ENCODE results near the gene STX1B. TPM values are rescaled to one million over a fixed set of nuclear protein-coding genes. Genes with fewer than 3 reads are reported as not detected.
A peak's percentile ranks its signal among the peaks of the same experiment; 100 is the strongest.

The STX1B gene
- total and polyA plus RNA-seq, 8 donors = 0.24 to 0.85 (median 0.53) TPM

- DNase-seq = no peak
- Histone ChIP-seq H3K4me3 (peak overlapping the region; percentile 40 to 47), H3K4me1 (peaks cover 7 to 24% of the 10 kb centered on the region in 2 donors), H3K36me3 (no peaks in the 10 kb centered on the region), H3K9me3 (no peaks in the 10 kb centered on the region), H3K27me3 (peaks cover 0 to 31% of the 10 kb centered on the region in 2 donors), H3K27ac (peak overlapping the region in 1 of 2 donors; percentile 18)
- no peak for TF ChIP-seq CTCF (IDR thresholded peaks at IDR 0.05)
- intact Hi-C loops (cut with DNase I) = no loop called here
- peak; percentile 47 for ATAC-seq
Measured at GRCh38 chr16:30997725-30998711, 12.4 kb downstream of the STX1B start.

GRCh38 chr16:30996985-30997724, 13.3 kb downstream of the STX1B start:
- ATAC-seq (peak; percentile 97), DNase-seq (peak in 3 of 4 donors; percentile 41 to 96 (median 87))
- Histone ChIP-seq H3K36me3 (no peaks in the 10 kb centered on the region), H3K4me3 (peak overlapping the region; percentile 40 to 47), H3K27ac (peak overlapping the region in 1 of 2 donors; percentile 18), H3K4me1 (peaks cover 7 to 24% of the 10 kb centered on the region in 2 donors), H3K9me3 (no peaks in the 10 kb centered on the region), H3K27me3 (peaks cover 0 to 27% of the 10 kb centered on the region in 2 donors)
- TF ChIP-seq CTCF (IDR thresholded peaks at IDR 0.05) = no peak
- intact Hi-C loops (cut with DNase I) = no loop called here

GRCh38 chr16:30996324-30996984, 14.0 kb downstream of the STX1B start:
- Histone ChIP-seq H3K9me3 (no peaks in the 10 kb centered on the region), H3K27ac (peak overlapping the region in 1 of 2 donors; percentile 13), H3K4me1 (peaks cover 7 to 24% of the 10 kb centered on the region in 2 donors), H3K27me3 (peaks cover 0 to 21% of the 10 kb centered on the region in 2 donors), H3K4me3 (peak overlapping the region; percentile 40 to 47), H3K36me3 (no peaks in the 10 kb centered on the region)
- no peak for TF ChIP-seq CTCF (IDR thresholded peaks at IDR 0.05)
- ATAC-seq (peak; percentile 2), DNase-seq (no peak)
- intact Hi-C loops (cut with DNase I) = no loop called here

GRCh38 chr16:30995927-30996323, 14.5 kb downstream of the STX1B start:
- intact Hi-C loops (cut with DNase I) = no loop called here
- ATAC-seq (no peak), DNase-seq (no peak)
- peaks cover 7 to 24% of the 10 kb centered on the region in 2 donors for H3K4me1 ChIP-seq
- H3K9me3 ChIP-seq = no peaks in the 10 kb centered on the region
- no peak overlapping the region for H3K4me3 ChIP-seq
- no peak overlapping the region for H3K27ac ChIP-seq
- no peaks in the 10 kb centered on the region for H3K36me3 ChIP-seq
- TF ChIP-seq CTCF (IDR thresholded peaks at IDR 0.05) = no peak
- H3K27me3 ChIP-seq = peaks cover 0 to 26% of the 10 kb centered on the region in 2 donors

Data from left lung (tissue), 10 donors.